Umbilical cord (tissue), 2 donors: ENCODE results near the gene DEXI. TPM values are rescaled to one million over a fixed set of nuclear protein-coding genes. Genes with fewer than 3 reads are reported as not detected.
"Not testable (repeated sequence)": the region's sequence is repeated elsewhere in the genome, so short reads cannot be mapped to it uniquely, and the experiment has no call there.

Source experiments
- DNase-seq: peaks from one replicate; pipeline ENCODE4 v3.0.0-alpha.2; 2015; ENCODE audit warnings: low spot score
- total RNA-seq: library from RNA; depleted of rRNA; stranded (reverse); fragments of >200 nt; gene quantifications from one replicate; pipeline ENCODE4 v1.2.3, GENCODE V29; 2014; ENCODE audit warnings: low replicate concordance; ENCODE audit not compliant: insufficient read depth

DEXI gene
- total RNA-seq, 1 donor from 2014 or later: 17.6 TPM

DNA sequence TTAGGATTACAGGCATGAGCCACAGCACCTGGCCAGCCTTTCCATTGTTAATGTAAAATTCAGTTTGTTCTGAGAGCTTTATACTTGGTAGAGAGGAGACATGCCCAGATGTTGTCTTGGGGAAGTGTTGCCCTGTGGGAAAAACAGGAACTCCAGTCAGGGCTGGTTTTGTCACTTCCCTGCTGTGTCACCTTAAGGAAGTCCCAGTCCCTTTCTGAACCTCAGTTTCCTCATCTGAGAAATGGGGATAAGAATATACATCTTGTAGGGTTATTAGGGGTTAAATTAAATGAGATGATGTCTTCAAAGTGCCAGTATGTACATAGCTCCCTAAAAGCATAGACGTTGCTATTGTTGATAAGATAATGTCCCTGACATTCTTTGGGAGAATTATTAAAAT is 27.3 kb upstream of the DEXI start:
- no peak for DNase-seq

DNA sequence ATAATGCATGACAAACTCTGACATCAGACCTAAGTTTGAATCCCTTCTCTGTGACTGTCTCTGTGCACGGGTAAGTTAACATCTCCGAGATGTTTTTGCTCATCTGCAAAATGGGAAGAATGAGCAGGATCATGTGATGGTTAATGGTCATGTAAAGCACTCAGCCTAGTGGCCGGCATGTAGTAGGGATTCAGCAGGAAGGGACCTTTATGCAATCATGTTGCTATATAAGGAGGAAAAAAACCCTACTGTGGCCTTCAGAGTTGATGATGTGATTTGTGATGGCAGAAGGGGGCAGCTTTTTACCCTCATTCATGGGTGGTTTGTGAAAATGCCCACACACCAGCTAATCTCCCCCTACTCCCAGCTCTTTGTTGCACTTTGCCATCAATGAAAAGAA is 26.2 kb upstream of the DEXI start:
- no peak for DNase-seq

- no peak for DNase-seq
Measured at GRCh38 chr16:10967986-10968385, 25.7 kb upstream of the DEXI start.

GRCh38 chr16:10966559-10966958 is 24.3 kb upstream of the DEXI start:
- DNase-seq: not testable (repeated sequence)

DNA sequence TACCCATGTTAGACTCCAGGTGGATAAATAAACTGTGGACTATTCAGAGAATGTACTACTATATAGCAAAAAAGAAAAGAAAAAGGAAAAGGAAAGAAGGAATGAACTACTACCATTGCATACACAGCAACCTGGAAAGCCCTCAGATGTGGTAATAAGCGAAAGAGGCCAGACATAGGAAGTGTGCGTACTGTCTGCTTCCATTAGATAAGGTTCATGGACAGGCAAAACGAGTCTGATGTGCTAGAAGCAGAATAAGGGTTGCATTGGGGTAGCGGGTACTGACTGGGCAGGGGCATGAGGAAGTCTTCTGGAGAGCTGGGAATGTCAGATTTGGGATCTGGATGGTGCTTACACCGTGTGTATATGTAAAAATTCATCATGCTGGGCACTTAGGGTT is 23.9 kb upstream of the DEXI start:
- no peak for DNase-seq

- DNase-seq: no peak
Measured at GRCh38 chr16:10965440-10966061, 23.3 kb upstream of the DEXI start.

GRCh38 chr16:10964891-10965326 is 22.6 kb upstream of the DEXI start:
- no peak for DNase-seq

DNA sequence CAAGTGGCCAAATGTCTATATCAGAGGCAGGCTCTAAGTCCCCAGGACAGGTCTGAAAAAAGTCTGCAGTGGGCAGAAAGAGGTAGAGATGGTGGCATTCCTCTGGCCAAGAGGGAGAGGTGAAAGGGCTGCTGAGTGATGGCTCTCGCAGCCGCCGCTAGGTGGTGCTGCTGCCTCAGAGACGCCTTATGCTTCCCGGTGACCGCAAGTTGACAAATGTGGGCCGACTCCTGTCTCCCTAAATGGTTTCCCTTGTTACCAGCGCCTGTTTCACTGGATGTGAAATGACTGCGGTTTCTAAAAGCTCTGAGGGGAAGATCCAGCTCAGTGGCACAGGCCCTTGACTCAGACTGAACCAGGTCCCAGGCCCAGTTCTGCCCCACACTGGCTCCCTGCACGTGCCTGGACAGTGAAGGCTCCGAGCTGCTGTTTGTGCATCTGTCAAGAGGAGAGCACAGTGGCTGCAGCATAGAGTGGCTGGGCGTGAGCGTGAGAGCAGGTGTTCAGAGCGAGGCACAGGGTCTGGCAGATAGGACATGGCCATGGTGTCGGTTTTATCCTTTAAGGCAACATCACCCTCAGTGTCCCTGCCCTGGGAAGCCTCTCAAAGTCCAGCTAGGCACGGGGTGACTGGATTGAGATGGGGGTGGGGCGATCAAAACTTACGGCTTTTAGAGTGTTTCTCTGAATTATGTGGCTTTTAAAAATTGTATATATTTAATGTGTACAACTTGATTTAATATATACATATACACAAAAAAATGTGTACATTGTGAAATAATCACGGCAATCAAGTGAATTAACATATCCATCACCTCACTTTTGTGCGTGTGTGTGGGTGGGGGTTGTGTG is 22.0 kb upstream of the DEXI start:
- DNase-seq: peak; percentile 80

DNA sequence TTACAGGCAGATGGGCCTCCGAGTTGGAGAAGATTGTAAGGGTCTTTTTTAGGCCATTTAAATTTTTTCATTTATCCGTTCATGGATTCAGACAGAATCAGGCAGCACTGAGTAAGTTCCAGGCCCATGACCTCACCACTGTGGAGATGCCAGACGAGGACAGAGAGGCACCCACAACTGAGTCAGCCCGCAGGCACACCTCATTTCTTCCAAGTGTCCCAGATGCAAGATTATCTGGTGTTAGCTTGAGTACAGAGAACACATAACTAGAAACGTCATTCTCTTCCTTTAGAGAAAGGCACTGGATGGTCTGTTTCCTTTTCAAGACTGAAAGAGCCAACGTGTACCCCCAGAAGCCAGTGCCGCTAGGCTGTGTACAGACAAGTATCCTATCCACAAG is 19.0 kb upstream of the DEXI start:
- DNase-seq: peak; percentile 92

GRCh38 chr16:10959161-10959560 is 16.9 kb upstream of the DEXI start:
- DNase-seq: no peak

GRCh38 chr16:10957771-10958482 is 15.7 kb upstream of the DEXI start:
- no peak for DNase-seq

GRCh38 chr16:10954903-10955302 is 12.6 kb upstream of the DEXI start:
- no peak for DNase-seq

- DNase-seq: peak; percentile 68
Measured at GRCh38 chr16:10951026-10951425, 8.8 kb upstream of the DEXI start.

- DNase-seq: no peak
Measured at GRCh38 chr16:10950393-10950792, 8.1 kb upstream of the DEXI start.

- peak; percentile 42 for DNase-seq
Measured at GRCh38 chr16:10949424-10949970, 7.2 kb upstream of the DEXI start.

GRCh38 chr16:10947211-10947787 is 5.0 kb upstream of the DEXI start:
- no peak for DNase-seq

DNA sequence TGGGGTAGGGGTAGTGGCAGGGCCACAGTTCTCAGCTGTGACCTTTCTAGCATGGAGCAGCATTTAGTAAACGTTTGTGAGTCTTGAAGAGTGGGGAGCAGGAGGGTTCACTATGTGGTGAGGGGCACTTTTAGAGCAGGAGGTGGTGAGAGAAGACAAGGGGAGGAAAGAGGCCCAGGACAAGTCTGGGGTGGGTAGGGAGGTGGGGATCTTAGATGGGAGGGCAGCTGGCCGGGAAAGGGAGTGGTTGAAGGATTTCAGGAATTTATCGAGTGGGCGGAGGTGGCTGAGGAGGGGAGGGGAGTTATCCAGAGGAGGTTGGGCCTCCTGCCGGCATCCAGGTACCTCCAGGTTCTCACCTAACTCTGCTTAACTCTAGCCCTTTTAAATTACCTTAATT is 4.0 kb upstream of the DEXI start:
- DNase-seq: no peak

GRCh38 chr16:10945065-10945787 is 3.0 kb upstream of the DEXI start:
- no peak for DNase-seq

DNA sequence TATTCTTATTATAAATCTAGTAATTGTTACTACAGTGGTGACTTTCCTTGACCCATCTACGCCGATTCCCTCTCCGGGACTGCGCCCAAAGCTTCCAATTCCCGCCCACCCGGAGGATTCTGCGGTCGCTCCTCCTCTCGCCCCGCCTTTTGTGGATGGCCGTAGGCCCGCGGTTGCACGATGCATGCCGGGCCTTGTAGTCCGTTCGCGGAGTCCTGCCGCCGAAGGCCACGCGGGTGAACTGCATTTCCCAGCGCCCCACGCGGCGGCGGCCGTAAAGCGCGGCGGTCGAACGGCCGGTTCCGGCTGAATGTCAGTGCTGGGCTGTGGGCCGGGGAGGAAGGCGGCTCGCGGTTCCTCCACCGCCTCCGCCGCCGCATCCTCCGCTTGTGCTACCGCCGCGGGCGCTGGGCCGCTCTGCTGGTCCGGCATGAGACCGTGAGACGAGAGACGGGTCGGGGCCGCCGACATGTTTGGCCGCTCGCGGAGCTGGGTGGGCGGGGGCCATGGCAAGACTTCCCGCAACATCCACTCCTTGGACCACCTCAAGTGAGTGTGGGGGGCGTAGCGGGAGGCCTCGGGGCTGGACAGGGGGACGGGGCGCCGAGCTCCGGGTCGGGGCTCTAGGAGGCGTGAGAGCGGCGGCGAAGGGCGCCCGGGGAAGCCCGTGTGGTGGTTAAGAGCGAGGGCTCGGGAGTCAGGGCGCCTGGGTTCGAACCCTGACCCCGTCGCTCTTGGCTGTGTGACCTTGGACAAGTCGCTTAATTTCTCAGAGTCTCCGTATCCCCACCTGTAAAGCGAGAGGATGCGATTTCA is 2.2 kb upstream of the DEXI start, which contains the start of gene CLEC16A:
CLEC16A (plus strand) TSS at position 316 of the 816 bp plus-strand sequence; CDS start at position 470, 154 bp downstream.
- DNase-seq: peak; percentile 99

DNA sequence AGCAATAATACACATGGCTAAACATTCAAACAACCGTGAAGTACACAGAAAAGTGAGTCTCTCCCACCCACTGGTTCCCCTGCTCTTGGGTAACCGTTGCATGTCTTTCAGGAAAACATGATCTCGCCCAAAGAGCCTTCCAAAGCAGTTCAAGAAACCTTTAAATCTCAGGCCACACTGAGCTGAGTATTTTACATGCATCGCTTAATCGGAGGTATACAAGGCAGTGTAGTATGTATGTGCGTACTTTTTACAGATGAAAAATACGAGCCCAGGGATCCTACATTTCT is 741 bp upstream of the DEXI start:
- DNase-seq: no peak
